NCI-H446 treated with DMSO at 0.1 percent for 48 hours (cell line): ENCODE data around the gene SLC26A6.

Source experiments
- DNase-seq: peaks from one replicate; lab custom pipeline; 2025; lab: John Stamatoyannopoulos, UW

SLC26A6 gene

GRCh38 chr3:48599077-48599501, 36.2 kb downstream of the SLC26A6 start:
- DNase-seq = no peak

GRCh38 chr3:48598323-48599076, 36.8 kb downstream of the SLC26A6 start:
- no peak for DNase-seq

GRCh38 chr3:48597408-48597800, 37.9 kb downstream of the SLC26A6 start:
- no peak for DNase-seq

GRCh38 chr3:48596676-48597407, 38.4 kb downstream of the SLC26A6 start:
- no peak for DNase-seq

GRCh38 chr3:48596157-48596556, 39.1 kb downstream of the SLC26A6 start:
- DNase-seq = no peak

GRCh38 chr3:48595526-48596121, 39.6 kb downstream of the SLC26A6 start:
- no peak for DNase-seq

GRCh38 chr3:48595075-48595525, 40.2 kb downstream of the SLC26A6 start, which contains the start of gene COL7A1:
Gene COL7A1 (minus strand): TSS chr3:48595329. CDS start chr3:48595159, 170 bp downstream.
- DNase-seq = no peak

- DNase-seq = no peak
Measured at GRCh38 chr3:48594417-48595049, 40.7 kb downstream of the SLC26A6 start.

GRCh38 chr3:48593337-48593736, 41.9 kb downstream of the SLC26A6 start:
- DNase-seq = no peak

- no peak for DNase-seq
Measured at GRCh38 chr3:48592519-48593087, 42.7 kb downstream of the SLC26A6 start.

- no peak for DNase-seq
Measured at GRCh38 chr3:48591886-48592518, 43.3 kb downstream of the SLC26A6 start.

GRCh38 chr3:48591436-48591835, 43.8 kb downstream of the SLC26A6 start:
- DNase-seq = no peak

- DNase-seq = no peak
Measured at GRCh38 chr3:48588230-48588629, 47.0 kb downstream of the SLC26A6 start.

GRCh38 chr3:48587686-48588085, 47.6 kb downstream of the SLC26A6 start:
- no peak for DNase-seq

- DNase-seq = no peak
Measured at GRCh38 chr3:48585411-48585810, 49.9 kb downstream of the SLC26A6 start.

- DNase-seq = no peak
Measured at GRCh38 chr3:48584836-48585235, 50.4 kb downstream of the SLC26A6 start.

GRCh38 chr3:48581621-48582481, 53.4 kb downstream of the SLC26A6 start:
- DNase-seq = no peak

GRCh38 chr3:48576647-48577046, 58.6 kb downstream of the SLC26A6 start:
- no peak for DNase-seq
